Ovary (tissue), 9 donors: ENCODE results near the gene ACSS1. TPM values are rescaled to one million over a fixed set of nuclear protein-coding genes. Genes with fewer than 3 reads are reported as not detected.

Experiments
- DNase-seq, 5 donors: peaks; one replicate each; pipeline ENCODE4 v3.0.0-alpha.2; 2019 to 2020
- H3K27ac ChIP-seq, 2 donors: fragments of 200-600 bp; one replicate each; pipeline versions ENCODE4 v1.5.1 to v1.8.0; 2019 to 2022
- H3K27me3 ChIP-seq: fragments of 200-600 bp; one replicate; pipeline ENCODE4 v1.8.0; 2022
- H3K36me3 ChIP-seq: fragments of 200-600 bp; sonication (generic); one replicate; pipeline ENCODE4 v1.5.1; 2019
- H3K4me1 ChIP-seq: one replicate; pipeline ENCODE4 v1.8.1; 2013; ENCODE audit warnings: mild to moderate bottlenecking, moderate library complexity; ENCODE audit not compliant: insufficient read depth
- H3K4me3 ChIP-seq: fragments of 200-600 bp; sonication (generic); one replicate; pipeline ENCODE4 v1.5.1; 2017
- H3K9me3 ChIP-seq, 2 donors: fragments of 200-600 bp in 1 of 2; sonication (generic) in 1 of 2; one replicate each; pipeline versions ENCODE4 v1.5.1 to v1.8.1; 2013 to 2019; ENCODE audit warnings: mild to moderate bottlenecking in 1 of 2, moderate library complexity in 1 of 2
- CTCF ChIP-seq, 3 donors: fragments of 450-650 bp in 2 of 3; fragments of 200-600 bp in 1 of 3; IDR thresholded peaks; one replicate each; pipeline versions ENCODE4 v1.5.1 to v1.8.0; 2016 to 2022; ENCODE audit warnings: antibody characterized with exemption in 3 of 3, mild to moderate bottlenecking in 1 of 3
- EP300 ChIP-seq: sonication (generic); formaldehyde crosslinking; IDR thresholded peaks from one replicate; pipeline ENCODE4 v1.6.1; 2017; ENCODE audit warnings: antibody characterized with exemption
- POLR2A ChIP-seq: fragments of 450-650 bp; IDR thresholded peaks from one replicate; pipeline ENCODE4 v1.6.1; 2017; ENCODE audit warnings: antibody characterized with exemption, mild to moderate bottlenecking, moderate library complexity
- WGBS, 3 donors: extraction: QIAGEN DNeasy Blood & Tissue Kit in 1 of 3; methylation state at CpG; one replicate each; pipeline versions ENCODE4 v1.1.5 to v1.1.7; 2013 to 2017; 5-methylcytosine and 5-hydroxymethylcytosine counted together
- intact Hi-C, 4 donors: fragments of 100-400 bp; cut with DNase I; formaldehyde crosslinking; loops; one replicate each; pipeline versions ENCODE4 v1.11.0 to v1.15.1; 2022 to 2023
- polyA plus RNA-seq, 2 donors: library from polyadenylated mRNA; stranded (reverse); fragments of 200-250 nt in 1 of 2; fragments of 350-450 nt in 1 of 2; fragmentation: Illumina TruSeq in 1 of 2; extraction: RNeasy Lipid Tissue Mini Kit (QIAGEN cat#74804) in 1 of 2; gene quantifications; one replicate each; pipeline ENCODE4 v1.2.3, GENCODE V29; 2013 to 2014
- total RNA-seq, 7 donors: library from RNA; depleted of rRNA in 2 of 7; stranded (reverse); fragments of >200 nt in 2 of 7; fragmentation: NEBNext Ultra II Directional in 3 of 7; extraction: Animal tissue kit (Norgen Biotek cat#: 25700) in 3 of 7; gene quantifications; one replicate each; pipeline versions ENCODE4 v1.1.0 to v1.2.4, GENCODE V29; 2016 to 2023
- donor health status: DM: no; HTN: no; CAD: no; lungs with moderate emphysema.
- donor health status: DM: no; HTN: no; CAD: no.
- donor health status: Bipolar disorder and iron deficiency.
- donor health status: DM: yes; HTN: yes; CAD: no.
- donor health status: DM: no; HTN: no; CAD: no.
- donor health status: DM: yes; HTN: yes; CAD: no.

ACSS1 gene
- total and polyA plus RNA-seq, 9 donors = 13.1 to 37.0 (median 29.0) TPM

- Histone ChIP-seq H3K27ac (no peak overlapping the region), H3K9me3 (no peaks in the 10 kb centered on the region), H3K4me1 (no peaks in the 10 kb centered on the region), H3K27me3 (no peaks in the 10 kb centered on the region), H3K4me3 (no peak overlapping the region), H3K36me3 (no peaks in the 10 kb centered on the region)
- 94 to 97% (median 95%) methylated on average over 21 of the region's 21 CpGs for WGBS, 3 donors
- intact Hi-C loops = no loop called here
- TF ChIP-seq CTCF (IDR thresholded peaks at IDR 0.05) (no peak), POLR2A (no peak), EP300 (no peak)
- no peak for DNase-seq
These were observed 94.0 kb downstream of the ACSS1 start for GRCh38 chr20:24963672-24964505.

GRCh38 chr20:24962510-24962909 is 95.4 kb downstream of the ACSS1 start:
- no peaks in the 10 kb centered on the region for H3K9me3 ChIP-seq
- H3K4me3 ChIP-seq = no peak overlapping the region
- no peaks in the 10 kb centered on the region for H3K36me3 ChIP-seq
- TF ChIP-seq CTCF (IDR thresholded peaks at IDR 0.05) = no peak
- TF ChIP-seq EP300 = no peak
- TF ChIP-seq POLR2A = no peak
- intact Hi-C loops = no loop called here
- no peaks in the 10 kb centered on the region for H3K4me1 ChIP-seq
- no peaks in the 10 kb centered on the region for H3K27me3 ChIP-seq
- H3K27ac ChIP-seq = no peak overlapping the region
- WGBS, 3 donors = 85 to 91% (median 86%) methylated on average over 6 of the region's 6 CpGs
- no peak for DNase-seq

- H3K4me1 ChIP-seq = no peaks in the 10 kb centered on the region
- H3K4me3 ChIP-seq = no peak overlapping the region
- WGBS, 3 donors = 93 to 95% (median 94%) methylated on average over 2 of the region's 2 CpGs
- DNase-seq = no peak
- H3K27ac ChIP-seq = no peak overlapping the region
- TF ChIP-seq EP300 = no peak
- no peak for TF ChIP-seq POLR2A
- TF ChIP-seq CTCF (IDR thresholded peaks at IDR 0.05) = no peak
- H3K9me3 ChIP-seq = no peaks in the 10 kb centered on the region
- no peaks in the 10 kb centered on the region for H3K36me3 ChIP-seq
- intact Hi-C loops = no loop called here
- no peaks in the 10 kb centered on the region for H3K27me3 ChIP-seq
These were observed 95.8 kb downstream of the ACSS1 start for GRCh38 chr20:24962182-24962492.

GRCh38 chr20:24961384-24962181 is 96.4 kb downstream of the ACSS1 start:
- TF ChIP-seq CTCF (IDR thresholded peaks at IDR 0.05) (no peak), EP300 (no peak), POLR2A (no peak)
- intact Hi-C loops = no loop called here
- no peaks in the 10 kb centered on the region for H3K4me1 ChIP-seq
- H3K27ac ChIP-seq = no peak overlapping the region
- H3K4me3 ChIP-seq = no peak overlapping the region
- WGBS, 3 donors = 80 to 85% (median 82%) methylated on average over 20 of the region's 20 CpGs
- DNase-seq = peak in 1 of 5 donors; percentile 11
- H3K9me3 ChIP-seq = no peaks in the 10 kb centered on the region
- no peaks in the 10 kb centered on the region for H3K36me3 ChIP-seq
- H3K27me3 ChIP-seq = no peaks in the 10 kb centered on the region
